IPS-18c (cell line): Measurements from ENCODE around the gene ZNF853.

Experiments
- H3K4me3 ChIP-seq: 2 replicates; pipeline ENCODE4 v1.7.0; 2013; ENCODE audit warnings: low read depth, mild to moderate bottlenecking, low read length, moderate library complexity; ENCODE audit not compliant: insufficient read depth
- H3K9me3 ChIP-seq: one replicate; pipeline ENCODE4 v1.6.1; 2013; ENCODE audit warnings: mild to moderate bottlenecking, low read length, moderate library complexity; ENCODE audit not compliant: control insufficient read depth, insufficient read depth

ZNF853 gene

DNA sequence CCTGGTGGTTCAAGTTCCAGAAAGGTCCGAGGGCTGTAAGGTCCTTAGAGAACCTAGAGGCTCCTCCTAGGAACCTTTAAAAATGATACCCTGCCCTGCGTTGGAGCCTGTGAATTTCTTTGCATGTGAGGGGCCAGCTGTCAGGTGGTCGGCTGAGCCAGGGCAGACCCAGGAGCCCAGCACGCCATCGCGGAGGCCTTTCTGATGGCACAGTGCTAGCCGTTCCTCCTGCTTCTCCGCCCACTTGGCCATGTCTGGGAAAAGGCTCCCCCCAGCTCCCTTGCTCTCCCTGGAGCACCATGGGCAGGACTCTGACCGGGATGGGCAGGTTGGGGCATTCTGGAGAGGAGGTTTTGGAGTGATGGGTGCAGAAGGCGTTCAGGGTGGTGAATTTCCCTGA lies 29.3 kb downstream of the ZNF853 start:
- Histone ChIP-seq H3K9me3 (no peaks in the 10 kb centered on the region), H3K4me3 (no peak overlapping the region)

DNA sequence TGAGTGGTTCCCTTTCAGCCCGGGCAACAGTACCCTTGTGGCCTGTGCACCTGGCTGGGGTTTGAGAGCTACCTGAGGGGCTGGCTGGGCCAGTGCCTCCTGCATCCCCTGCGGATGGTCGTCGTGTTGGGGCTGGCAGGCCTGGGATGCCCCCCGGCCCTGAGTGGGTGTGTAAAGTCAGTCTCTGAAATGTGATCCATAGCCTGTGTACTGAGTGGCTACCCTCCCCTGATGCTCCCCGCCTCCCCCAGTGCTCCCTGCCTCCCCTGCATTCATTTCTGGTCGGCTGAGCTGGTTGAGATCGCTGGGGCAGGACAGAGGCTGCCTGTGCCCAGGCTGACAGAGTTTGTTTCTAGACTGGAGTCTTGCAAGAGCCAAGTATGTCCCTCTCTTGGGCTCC lies 31.1 kb downstream of the ZNF853 start:
- no peak overlapping the region for H3K4me3 ChIP-seq
- H3K9me3 ChIP-seq, result no peaks in the 10 kb centered on the region

DNA sequence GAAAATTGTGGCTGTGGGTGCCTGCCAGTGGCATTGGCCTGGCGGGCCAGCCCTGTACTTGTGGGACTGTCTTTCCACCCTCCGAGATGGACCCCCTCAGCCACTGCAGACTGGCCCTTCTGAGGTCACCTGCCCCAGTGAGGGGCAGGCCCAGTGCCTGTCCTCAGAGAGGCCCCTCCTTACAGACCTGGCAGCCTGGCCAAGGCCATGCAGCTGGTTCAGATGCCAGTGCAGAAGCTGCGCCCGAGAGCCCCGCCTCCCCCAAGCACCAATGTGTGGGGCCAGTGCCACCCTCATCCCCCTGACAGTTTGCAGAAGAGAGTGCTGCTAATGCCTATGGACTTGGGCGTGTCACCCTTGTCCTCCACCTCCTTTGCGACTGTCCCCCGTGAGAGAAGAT lies 31.7 kb downstream of the ZNF853 start:
- Histone ChIP-seq H3K4me3 (no peak overlapping the region), H3K9me3 (no peaks in the 10 kb centered on the region)

GRCh38 chr7:6647541-6647940 lies 32.1 kb downstream of the ZNF853 start:
- peaks cover 2% of the 10 kb centered on the region for H3K9me3 ChIP-seq

DNA sequence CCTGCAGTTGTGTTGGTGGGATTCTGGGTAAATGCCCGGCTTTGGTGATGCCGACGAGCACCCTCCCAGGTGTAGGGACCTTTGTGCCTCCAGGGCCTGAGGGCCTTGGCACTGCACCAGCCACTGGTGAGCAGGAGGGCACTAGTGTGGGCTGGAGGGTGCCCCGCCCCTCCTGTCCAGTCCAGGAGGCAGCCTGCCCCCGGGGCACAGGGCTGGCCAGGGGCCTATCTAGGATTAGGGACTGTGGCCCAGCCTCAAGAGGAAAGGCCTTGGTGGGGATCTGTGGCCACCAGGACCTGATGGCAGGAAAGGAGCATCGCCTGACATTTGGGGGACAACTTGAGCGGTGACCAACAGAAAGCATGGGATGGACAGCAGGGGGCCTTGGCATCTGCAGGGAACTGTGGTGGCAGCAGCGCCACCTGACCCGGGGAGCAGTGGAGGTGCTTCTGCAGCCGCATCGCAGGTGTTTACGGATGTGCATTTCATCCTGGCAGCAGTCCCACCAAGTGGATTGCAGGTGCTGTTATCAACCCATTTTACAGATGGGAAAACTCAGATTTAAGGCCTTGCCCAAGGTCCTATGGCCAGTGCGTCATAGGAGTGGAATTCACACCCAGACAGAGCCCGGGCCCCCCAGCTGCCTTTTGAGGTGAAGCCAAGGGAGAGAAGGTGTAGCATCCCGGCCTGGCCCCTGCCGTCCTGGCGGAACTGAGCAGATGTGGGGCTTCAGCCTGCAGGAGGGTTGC lies 32.8 kb downstream of the ZNF853 start:
- Histone ChIP-seq H3K4me3 (no peak overlapping the region), H3K9me3 (peaks cover 2% of the 10 kb centered on the region)

More at GRCh38 chr7:6647541-6647940, 32.1 kb downstream of the ZNF853 start:
- no peak overlapping the region for H3K4me3 ChIP-seq

DNA sequence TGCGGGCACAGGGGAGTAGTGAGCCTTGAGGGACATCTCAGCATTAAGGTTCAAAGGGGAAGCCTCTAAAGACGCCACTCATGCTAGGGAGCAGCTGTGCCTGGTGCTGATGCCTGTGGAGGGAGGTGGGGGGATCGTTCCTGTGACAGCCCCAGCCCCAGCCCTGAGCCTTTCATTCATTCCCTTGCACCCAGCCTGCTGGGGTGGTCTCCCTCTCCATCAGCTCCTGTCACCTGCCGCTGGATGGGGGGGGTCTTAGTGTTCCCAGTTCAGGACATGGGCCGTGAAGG lies 33.4 kb downstream of the ZNF853 start:
- H3K9me3 ChIP-seq, result peaks cover 2% of the 10 kb centered on the region
- H3K4me3 ChIP-seq, result no peak overlapping the region

- peaks cover 2% of the 10 kb centered on the region for H3K9me3 ChIP-seq
Observed at GRCh38 chr7:6649241-6649961, 34.0 kb downstream of the ZNF853 start.

GRCh38 chr7:6650086-6650485 lies 34.7 kb downstream of the ZNF853 start:
- peaks cover 2% of the 10 kb centered on the region for H3K9me3 ChIP-seq
- no peak overlapping the region for H3K4me3 ChIP-seq

More at GRCh38 chr7:6649241-6649961, 34.0 kb downstream of the ZNF853 start:
- no peak overlapping the region for H3K4me3 ChIP-seq

GRCh38 chr7:6650521-6651011 lies 35.2 kb downstream of the ZNF853 start:
- H3K4me3 ChIP-seq, result no peak overlapping the region

DNA sequence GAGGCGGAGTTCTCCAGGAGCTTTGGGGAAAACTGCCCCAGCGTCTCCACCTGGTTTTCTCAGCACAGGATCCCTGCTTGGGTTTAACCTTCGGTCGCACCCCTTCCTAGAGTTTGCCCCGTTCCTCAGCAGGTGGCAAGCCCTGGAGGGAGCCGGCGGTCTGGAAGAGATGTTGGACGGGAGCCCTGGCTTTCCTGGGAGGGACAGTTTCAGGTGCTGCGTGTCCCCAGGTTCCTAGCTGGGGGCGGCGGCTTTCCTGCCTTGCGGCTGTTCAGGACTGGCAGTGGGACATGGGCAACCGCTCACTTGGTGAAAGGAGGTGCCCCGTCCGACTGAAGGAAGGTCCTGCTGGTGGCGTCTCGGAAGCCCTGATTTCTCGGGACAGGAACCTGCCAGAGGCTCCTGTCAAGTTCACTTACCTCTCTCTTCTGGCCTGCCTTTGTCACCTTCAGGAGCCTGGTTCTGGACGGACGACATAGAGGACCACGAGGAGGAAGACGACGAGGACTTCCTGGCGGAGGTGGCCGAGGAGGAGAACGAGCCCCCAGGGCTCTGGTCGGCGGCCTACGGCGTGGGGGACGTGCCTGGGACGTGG lies 36.5 kb downstream of the ZNF853 start:
- H3K4me3 ChIP-seq, result no peak overlapping the region
- peaks cover 2% of the 10 kb centered on the region for H3K9me3 ChIP-seq

More at GRCh38 chr7:6650521-6651011, 35.2 kb downstream of the ZNF853 start:
- H3K9me3 ChIP-seq, result peaks cover 2% of the 10 kb centered on the region

- no peak overlapping the region for H3K4me3 ChIP-seq
- peaks cover 2% of the 10 kb centered on the region for H3K9me3 ChIP-seq
Observed at GRCh38 chr7:6652446-6653011, 37.1 kb downstream of the ZNF853 start.

DNA sequence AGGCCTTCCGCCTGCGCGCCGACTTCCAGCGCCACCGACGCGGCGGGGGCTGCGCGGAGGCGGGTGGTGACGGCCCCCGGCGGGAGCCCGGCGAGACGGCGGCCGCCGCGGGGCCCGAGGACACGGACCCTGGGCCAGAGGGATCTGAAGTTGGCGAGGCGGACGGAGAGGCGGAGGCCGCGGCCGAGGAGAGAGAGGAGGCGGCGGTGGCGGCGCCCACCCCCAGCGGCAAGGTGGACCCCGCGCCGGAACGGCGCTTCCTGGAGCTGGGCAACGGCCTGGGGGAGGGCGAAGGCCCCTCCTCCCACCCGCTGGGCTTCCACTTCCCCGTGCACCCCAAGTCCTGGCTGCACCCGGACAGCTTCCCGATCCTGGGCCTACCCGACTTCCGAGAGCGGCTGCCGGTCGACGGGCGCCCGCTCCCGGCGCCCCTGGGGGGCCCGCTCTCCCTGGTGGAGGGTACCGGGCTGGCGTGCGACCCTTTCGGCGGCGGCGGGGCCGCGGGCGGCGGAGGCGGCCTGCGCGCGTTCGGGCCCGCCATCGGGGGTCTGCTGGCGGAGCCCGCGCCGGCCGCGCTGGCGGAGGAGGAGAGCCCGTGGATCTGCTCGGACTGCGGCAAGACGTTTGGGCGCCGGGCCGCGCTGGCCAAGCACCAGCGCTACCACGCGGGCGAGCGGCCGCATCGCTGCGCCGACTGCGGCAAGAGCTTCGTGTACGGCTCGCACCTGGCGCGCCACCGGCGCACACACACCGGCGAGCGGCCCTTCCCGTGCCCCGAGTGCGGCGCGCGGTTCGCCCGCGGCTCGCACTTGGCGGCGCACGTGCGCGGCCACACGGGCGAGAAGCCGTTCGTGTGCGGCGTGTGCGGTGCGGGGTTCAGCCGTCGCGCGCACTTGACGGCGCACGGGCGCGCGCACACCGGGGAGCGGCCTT lies 37.9 kb downstream of the ZNF853 start:
- Histone ChIP-seq H3K9me3 (peaks cover 2% of the 10 kb centered on the region), H3K4me3 (no peak overlapping the region)

GRCh38 chr7:6654113-6654841 lies 38.9 kb downstream of the ZNF853 start:
- H3K9me3 ChIP-seq, result peaks cover 2% of the 10 kb centered on the region

GRCh38 chr7:6654842-6655610 lies 39.6 kb downstream of the ZNF853 start:
- Histone ChIP-seq H3K4me3 (no peak overlapping the region), H3K9me3 (peaks cover 2% of the 10 kb centered on the region)

More at GRCh38 chr7:6654113-6654841, 38.9 kb downstream of the ZNF853 start:
- no peak overlapping the region for H3K4me3 ChIP-seq

DNA sequence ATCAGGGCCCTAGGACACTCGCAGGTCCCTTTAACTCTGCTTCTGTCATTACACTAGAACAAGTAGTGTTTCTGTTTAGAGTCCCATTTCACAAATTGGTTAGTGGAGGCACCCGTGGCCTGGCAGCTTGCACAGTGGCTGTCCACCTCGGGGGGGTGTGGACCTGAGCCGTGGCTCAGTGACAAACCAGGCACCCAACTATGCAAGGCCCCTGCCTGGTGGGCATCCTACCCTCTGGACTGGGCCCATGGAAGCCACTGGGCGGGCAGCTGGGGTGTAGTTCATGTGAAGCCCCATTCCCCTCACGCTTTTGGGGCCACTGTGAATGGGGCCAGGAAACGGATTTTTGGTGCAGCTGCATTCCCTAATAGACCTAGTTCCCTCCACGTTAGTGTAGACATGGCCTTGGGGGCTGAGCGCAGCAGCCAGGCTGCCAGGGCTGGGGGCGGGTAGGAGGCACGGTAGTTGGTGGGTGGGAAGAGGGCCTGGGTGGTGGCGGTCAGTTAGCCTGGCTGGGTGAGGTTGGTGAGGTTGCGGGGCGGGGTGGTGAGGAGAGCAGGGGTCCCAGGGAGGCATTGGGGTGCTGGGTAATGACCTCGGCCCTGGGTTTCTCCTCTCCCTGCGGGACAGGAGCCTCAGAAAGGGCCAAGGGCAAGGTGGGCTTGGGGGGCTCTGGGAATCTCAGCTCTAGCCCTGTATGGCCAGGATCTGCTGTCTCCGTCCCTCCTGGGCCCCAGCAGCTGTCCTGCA lies 40.4 kb downstream of the ZNF853 start:
- H3K9me3 ChIP-seq, result peaks cover 2% of the 10 kb centered on the region

More for the DNA sequence above, 40.4 kb downstream of the ZNF853 start:
- no peak overlapping the region for H3K4me3 ChIP-seq
